GM12864 (cell line): ENCODE measurements around the gene KRT25.

Experiments used
- DNase-seq: peaks from one replicate; pipeline ENCODE4 v3.0.0-alpha.2; 2011; ENCODE audit warnings: low read depth
- H3K4me3 ChIP-seq: 2 replicates; pipeline ENCODE4 v1.5.1; 2011; ENCODE audit warnings: mild to moderate bottlenecking, low read depth, low read length, control low read depth
- CTCF ChIP-seq: IDR thresholded peaks from 2 replicates; pipeline ENCODE4 v1.5.1; 2011; ENCODE audit warnings: low read depth, mild to moderate bottlenecking, moderate library complexity, low read length, control low read depth, inconsistent platforms; ENCODE audit errors: missing control alignments

The KRT25 gene

GRCh38 chr17:40794466-40794865, 39.3 kb upstream of the KRT25 start:
- DNase-seq = no peak

GRCh38 chr17:40793832-40794231, 38.7 kb upstream of the KRT25 start:
- no peak for TF ChIP-seq CTCF
- no peak for DNase-seq
- H3K4me3 ChIP-seq = no peak overlapping the region

More at GRCh38 chr17:40794466-40794865, 39.3 kb upstream of the KRT25 start:
- no peak overlapping the region for H3K4me3 ChIP-seq
- no peak for TF ChIP-seq CTCF

GRCh38 chr17:40791787-40792436, 36.8 kb upstream of the KRT25 start:
- TF ChIP-seq CTCF = peak; percentile 57
- H3K4me3 ChIP-seq = no peak overlapping the region
- DNase-seq = no peak

GRCh38 chr17:40791111-40791510, 36.0 kb upstream of the KRT25 start:
- no peak overlapping the region for H3K4me3 ChIP-seq
- no peak for TF ChIP-seq CTCF
- DNase-seq = no peak

- no peak for TF ChIP-seq CTCF
These were observed 27.3 kb upstream of the KRT25 start, which contains the start of gene KRT27 for GRCh38 chr17:40782450-40782849. KRT27 (minus strand) TSS chr17:40782550; CDS start chr17:40782493, 57 bp downstream.

GRCh38 chr17:40779181-40779909, 24.2 kb upstream of the KRT25 start:
- DNase-seq = no peak
- TF ChIP-seq CTCF = no peak
- H3K4me3 ChIP-seq = no peak overlapping the region

More at GRCh38 chr17:40782450-40782849, 27.3 kb upstream of the KRT25 start, which contains the start of gene KRT27:
- no peak within 1 kb of the TSS for H3K4me3 ChIP-seq
- no peak for DNase-seq
